GM19240 (cell line): Measurements from ENCODE around the gene DPM2.

Source experiments
- DNase-seq: peaks from one replicate; pipeline ENCODE4 v3.0.0; 2011; ENCODE audit warnings: low spot score; ENCODE audit not compliant: insufficient read length

The DPM2 gene

GRCh38 chr9:127920794-127921193 lies 16.9 kb downstream of the DPM2 start:
- no peak for DNase-seq

- DNase-seq: no peak
Observed at GRCh38 chr9:127919253-127919815, 18.3 kb downstream of the DPM2 start.

- no peak for DNase-seq
Observed at GRCh38 chr9:127918183-127919107, 19.2 kb downstream of the DPM2 start.

- DNase-seq: no peak
Observed at GRCh38 chr9:127917603-127918002, 20.1 kb downstream of the DPM2 start.

GRCh38 chr9:127916720-127917581 lies 20.7 kb downstream of the DPM2 start, which contains the start of gene ST6GALNAC4:
ST6GALNAC4 (minus strand) TSS chr9:127917041; CDS start chr9:127916419, 622 bp downstream.
- peak; percentile 86 for DNase-seq

- DNase-seq: no peak
Observed at GRCh38 chr9:127915801-127916719, 21.6 kb downstream of the DPM2 start.

- DNase-seq: no peak
Observed at GRCh38 chr9:127915325-127915752, 22.3 kb downstream of the DPM2 start.

GRCh38 chr9:127913682-127914081 lies 24.0 kb downstream of the DPM2 start:
- no peak for DNase-seq

- no peak for DNase-seq
Observed at GRCh38 chr9:127912882-127913281, 24.8 kb downstream of the DPM2 start.

- DNase-seq: no peak
Observed at GRCh38 chr9:127912296-127912695, 25.4 kb downstream of the DPM2 start.

GRCh38 chr9:127910613-127911205 lies 26.9 kb downstream of the DPM2 start:
- DNase-seq: no peak

- DNase-seq: no peak
Observed at GRCh38 chr9:127909839-127910273, 27.8 kb downstream of the DPM2 start.

- DNase-seq: no peak
Observed at GRCh38 chr9:127908660-127908926, 29.1 kb downstream of the DPM2 start.

- no peak for DNase-seq
Observed at GRCh38 chr9:127907867-127908659, 29.6 kb downstream of the DPM2 start.

GRCh38 chr9:127905788-127906191 lies 31.9 kb downstream of the DPM2 start:
- no peak for DNase-seq

GRCh38 chr9:127905004-127905728 lies 32.5 kb downstream of the DPM2 start:
- no peak for DNase-seq

GRCh38 chr9:127904561-127905003 lies 33.1 kb downstream of the DPM2 start:
- DNase-seq: no peak

GRCh38 chr9:127903557-127904475 lies 33.8 kb downstream of the DPM2 start:
- DNase-seq: no peak
